Loucy (cell line): ENCODE measurements around the gene ZNF165.
A peak's percentile ranks its signal among the peaks of the same experiment; 100 is the strongest.

Experiments used
- H2AFZ ChIP-seq: fragments of 200-600 bp; sonication (generic); 2 replicates; pipeline ENCODE4 v1.6.0; 2016; ENCODE audit warnings: antibody characterized with exemption, mild to moderate bottlenecking, low read length, moderate library complexity
- H3F3A ChIP-seq: fragments of 200-600 bp; 2 replicates; pipeline ENCODE4 v1.6.0; 2016; ENCODE audit warnings: antibody characterized with exemption, low read depth, mild to moderate bottlenecking
- H3K27me3 ChIP-seq: fragments of 200-600 bp; sonication (generic); 2 replicates; pipeline ENCODE4 v1.6.1; 2014; ENCODE audit warnings: low read length, mild to moderate bottlenecking; ENCODE audit not compliant: insufficient read depth, poor library complexity, severe bottlenecking
- H3K36me3 ChIP-seq: fragments of 200-600 bp; sonication (generic); 2 replicates; pipeline ENCODE4 v1.6.1; 2016; ENCODE audit warnings: low read length; ENCODE audit not compliant: insufficient read depth
- H3K4me1 ChIP-seq: fragments of 200-600 bp; sonication (generic); 2 replicates; pipeline ENCODE4 v1.5.1; 2014; ENCODE audit warnings: low read length, mild to moderate bottlenecking; ENCODE audit not compliant: insufficient read depth, poor library complexity, severe bottlenecking
- H3K4me2 ChIP-seq: fragments of 200-600 bp; sonication (generic); 2 replicates; pipeline ENCODE4 v1.6.0; 2014; ENCODE audit warnings: antibody characterized with exemption, low read length, low read depth, mild to moderate bottlenecking; ENCODE audit not compliant: poor library complexity, severe bottlenecking
- H3K4me3 ChIP-seq: fragments of 200-600 bp; sonication (generic); 2 replicates; pipeline ENCODE4 v1.5.1; 2014; ENCODE audit warnings: low read length, mild to moderate bottlenecking, mixed read lengths; ENCODE audit not compliant: poor library complexity, severe bottlenecking
- H3K79me2 ChIP-seq: fragments of 200-600 bp; sonication (generic); 2 replicates; pipeline ENCODE4 v1.6.1; 2014; ENCODE audit warnings: low read length; ENCODE audit not compliant: insufficient read depth
- H3K9ac ChIP-seq: fragments of 200-600 bp; sonication (generic); 2 replicates; pipeline ENCODE4 v1.6.0; 2014; ENCODE audit warnings: mild to moderate bottlenecking, low read depth, low read length, moderate library complexity; ENCODE audit not compliant: poor library complexity, severe bottlenecking
- H3K9me2 ChIP-seq: fragments of 200-600 bp; sonication (generic); replicated peaks from 2 replicates; pipeline ENCODE4 v1.6.1; 2016; ENCODE audit warnings: low read depth, low read length, mixed read lengths
- H3K9me3 ChIP-seq: fragments of 200-600 bp; sonication (generic); 2 replicates; pipeline ENCODE4 v1.6.1; 2014; ENCODE audit warnings: mild to moderate bottlenecking, antibody characterized with exemption, low read length, low read depth; ENCODE audit not compliant: insufficient read depth
- H4K20me1 ChIP-seq: fragments of 200-600 bp; sonication (generic); 2 replicates; pipeline ENCODE4 v1.6.0; 2014; ENCODE audit warnings: antibody characterized with exemption, low read length, mild to moderate bottlenecking; ENCODE audit not compliant: insufficient read depth, poor library complexity, severe bottlenecking
- CTCF ChIP-seq: fragments of 200-600 bp; sonication (generic); conservative IDR thresholded peaks from 2 replicates; pipeline ENCODE4 v1.5.1; 2014; ENCODE audit warnings: mild to moderate bottlenecking, antibody characterized with exemption, low read length
- EZH2phosphoT487 ChIP-seq: fragments of 200-600 bp; IDR thresholded peaks from 2 replicates; pipeline ENCODE4 v1.6.1; 2018; ENCODE audit warnings: antibody characterized with exemption, mild to moderate bottlenecking, moderate library complexity, borderline replicate concordance

Gene ZNF165

DNA sequence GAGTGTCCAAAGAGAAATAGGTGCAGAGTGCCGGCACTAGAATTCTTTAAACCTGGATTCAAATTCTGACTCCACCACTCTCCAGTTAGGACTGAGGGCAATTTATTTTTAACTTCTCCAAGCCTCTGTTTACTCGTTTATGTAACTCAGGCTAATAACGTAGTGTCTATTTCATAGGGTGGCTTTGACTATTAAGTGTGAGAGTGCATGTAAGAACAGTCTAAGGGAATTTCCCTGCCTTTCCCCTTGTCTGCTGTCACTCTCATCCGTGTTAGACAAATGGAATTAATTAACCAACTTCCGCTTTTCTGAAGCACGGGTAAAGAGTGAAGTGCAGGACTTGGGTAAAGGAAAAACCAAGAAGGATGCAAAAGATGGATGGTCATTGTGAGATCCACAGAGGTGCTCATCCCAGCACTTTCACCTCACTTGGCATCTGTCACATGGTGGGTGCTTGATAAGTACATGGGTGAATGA lies 57.2 kb downstream of the ZNF165 start:
- H4K20me1 ChIP-seq, result peaks cover 19% of the 10 kb centered on the region
- H3K4me3 ChIP-seq, result peak overlapping the region; percentile 96
- peaks cover 63% of the 10 kb centered on the region for H3K79me2 ChIP-seq

More for the DNA sequence above, 57.2 kb downstream of the ZNF165 start:
- H3K9ac ChIP-seq, result peak overlapping the region; percentile 95
- no peaks in the 10 kb centered on the region for H3K9me2 ChIP-seq
- H3K4me1 ChIP-seq, result peaks cover 45% of the 10 kb centered on the region
- H3K27me3 ChIP-seq, result no peaks in the 10 kb centered on the region
- H3K36me3 ChIP-seq, result no peaks in the 10 kb centered on the region
- H3K9me3 ChIP-seq, result no peaks in the 10 kb centered on the region
- H3K4me2 ChIP-seq, result peak overlapping the region; percentile 98
- H3F3A ChIP-seq, result no peaks in the 10 kb centered on the region
- peak overlapping the region; percentile 98 for H2AFZ ChIP-seq
- TF ChIP-seq CTCF (no peak), EZH2phosphoT487 (no peak)
